Measurements from ENCODE around the gene HSDL1.

HSDL1 gene

DNA sequence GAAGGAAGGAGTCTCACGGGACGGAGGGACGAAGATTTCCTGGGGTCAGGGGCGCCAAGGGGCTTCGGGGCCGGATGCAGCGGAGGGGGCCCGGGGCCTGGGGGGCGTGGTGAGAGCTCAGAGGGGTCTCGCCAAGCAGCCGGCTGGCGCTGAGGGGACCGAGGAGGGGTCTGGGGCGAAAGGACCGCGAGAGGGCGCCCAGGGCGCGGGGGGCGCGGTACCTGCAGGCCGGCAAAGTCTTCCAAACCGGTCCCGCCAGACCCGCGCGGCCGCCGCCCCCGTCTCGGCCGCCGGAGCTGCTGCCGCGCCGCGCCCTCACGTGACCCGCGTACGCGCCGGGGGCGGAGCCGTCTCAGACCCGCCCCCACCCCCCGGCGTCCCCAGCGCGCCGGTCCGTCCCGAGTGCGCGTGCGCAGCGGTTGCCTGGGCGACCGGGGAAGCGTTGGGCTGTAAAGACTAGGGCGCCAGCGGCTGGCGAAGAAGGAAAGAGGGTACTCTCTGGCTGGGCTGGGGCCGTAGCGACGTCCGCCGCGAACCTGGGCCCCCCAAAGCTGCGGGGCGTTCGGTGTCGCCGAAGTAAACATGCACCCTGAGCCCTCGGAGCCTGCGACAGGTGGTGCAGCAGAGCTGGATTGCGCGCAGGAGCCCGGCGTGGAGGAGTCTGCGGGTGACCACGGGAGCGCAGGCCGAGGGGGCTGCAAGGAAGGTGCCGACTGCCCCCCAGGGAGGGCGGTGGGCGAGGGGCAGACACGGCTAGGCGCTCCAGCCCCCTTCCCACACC, at the start of gene HSDL1, which contains the start of gene DNAAF1:
Gene HSDL1 (minus strand): TSS at position 319 of the 781 bp plus-strand sequence. CDS start 13,856 bp downstream, outside the sequence.
Gene DNAAF1 (plus strand): TSS at position 450 of the 781 bp plus-strand sequence. CDS start 133 bp downstream, at position 583.
- in situ Hi-C loops (cut with MboI; ENCODE audit: low sequenced_read_pairs) = no loop called here

DNA sequence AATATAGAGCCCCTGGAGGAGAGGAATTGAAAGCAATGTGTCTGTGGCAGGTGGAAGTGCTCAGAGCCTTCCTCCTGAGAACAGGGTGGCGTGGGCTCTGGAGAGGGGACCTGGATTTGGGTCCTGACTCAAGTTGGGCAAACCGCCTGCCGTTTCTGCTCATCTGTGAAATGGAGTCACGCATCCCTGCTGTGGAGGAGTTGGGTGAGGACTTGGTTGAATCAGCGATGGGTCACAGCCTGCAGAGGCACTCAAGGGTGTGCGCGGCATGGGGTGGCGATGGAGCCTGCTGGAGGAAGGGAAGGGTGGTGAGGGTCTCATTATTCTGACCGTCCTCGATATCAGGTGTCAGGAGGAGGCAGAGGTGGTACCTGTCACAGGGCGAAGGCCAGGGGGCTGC, 49.0 kb upstream of the HSDL1 start:
- in situ Hi-C loops (cut with MboI; ENCODE audit: low sequenced_read_pairs) = no loop called here

GRCh38 chr16:84193480-84193879, 48.5 kb upstream of the HSDL1 start:
- in situ Hi-C loops (cut with MboI; ENCODE audit: low sequenced_read_pairs) = no loop called here

- in situ Hi-C loops (cut with MboI; ENCODE audit: low sequenced_read_pairs) = no loop called here
Measured at GRCh38 chr16:84191466-84191865, 46.5 kb upstream of the HSDL1 start.

GRCh38 chr16:84190731-84191388, 45.9 kb upstream of the HSDL1 start, which contains the start of gene ADAD2:
Gene ADAD2 (plus strand): TSS chr16:84191157. CDS start chr16:84191231, 74 bp downstream.
- in situ Hi-C loops (cut with MboI; ENCODE audit: low sequenced_read_pairs) = no loop called here

DNA sequence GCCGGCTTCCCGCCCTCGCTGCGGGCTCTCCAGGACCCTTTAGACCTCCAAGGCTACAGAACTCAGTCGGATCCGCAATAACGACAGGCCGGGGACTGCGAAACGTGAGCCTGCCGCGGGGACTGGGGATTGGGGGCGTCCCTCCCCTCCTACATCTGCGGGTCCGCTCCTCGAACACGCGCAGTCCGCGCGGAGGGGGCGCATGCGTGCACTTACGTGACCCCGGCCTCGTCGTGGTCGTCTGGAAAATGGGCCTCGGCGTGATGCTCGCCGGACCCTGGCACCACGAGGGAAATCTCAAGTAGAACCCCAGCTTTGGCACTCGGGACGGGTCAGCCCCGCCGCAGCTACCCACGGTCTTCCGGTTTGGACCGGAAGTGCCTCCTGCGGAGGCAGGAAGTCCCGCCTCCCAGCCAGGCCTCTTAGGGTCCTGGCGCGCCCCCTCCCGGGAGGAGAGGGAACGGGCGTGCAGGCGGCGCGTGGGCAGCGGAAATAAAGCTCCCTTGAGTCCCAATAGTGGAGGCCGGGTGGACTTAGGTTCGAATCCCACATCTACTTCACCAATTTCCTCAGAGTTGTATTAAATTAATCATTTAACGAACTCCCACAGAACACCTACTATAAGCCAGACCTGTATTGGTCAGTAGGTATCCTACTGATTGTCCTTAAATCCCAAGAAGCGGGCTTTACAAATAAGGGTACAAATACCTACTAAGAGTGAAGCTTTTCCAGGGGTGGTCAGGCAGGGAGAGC, 41.9 kb upstream of the HSDL1 start, which contains the start of gene TAF1C:
Gene TAF1C (minus strand): TSS at position 373 of the 753 bp plus-strand sequence. CDS start 2,069 bp downstream, outside the sequence.
- in situ Hi-C loops (cut with MboI; ENCODE audit: low sequenced_read_pairs) = no loop called here

GRCh38 chr16:84184775-84185174, 39.8 kb upstream of the HSDL1 start:
- in situ Hi-C loops (cut with MboI; ENCODE audit: low sequenced_read_pairs) = no loop called here

GRCh38 chr16:84183911-84184591, 39.1 kb upstream of the HSDL1 start:
- in situ Hi-C loops (cut with MboI; ENCODE audit: low sequenced_read_pairs) = no loop called here

- in situ Hi-C loops (cut with MboI; ENCODE audit: low sequenced_read_pairs) = no loop called here
Measured at GRCh38 chr16:84183572-84183875, 38.5 kb upstream of the HSDL1 start.

- in situ Hi-C loops (cut with MboI; ENCODE audit: low sequenced_read_pairs) = no loop called here
Measured at GRCh38 chr16:84182680-84183571, 37.9 kb upstream of the HSDL1 start.

DNA sequence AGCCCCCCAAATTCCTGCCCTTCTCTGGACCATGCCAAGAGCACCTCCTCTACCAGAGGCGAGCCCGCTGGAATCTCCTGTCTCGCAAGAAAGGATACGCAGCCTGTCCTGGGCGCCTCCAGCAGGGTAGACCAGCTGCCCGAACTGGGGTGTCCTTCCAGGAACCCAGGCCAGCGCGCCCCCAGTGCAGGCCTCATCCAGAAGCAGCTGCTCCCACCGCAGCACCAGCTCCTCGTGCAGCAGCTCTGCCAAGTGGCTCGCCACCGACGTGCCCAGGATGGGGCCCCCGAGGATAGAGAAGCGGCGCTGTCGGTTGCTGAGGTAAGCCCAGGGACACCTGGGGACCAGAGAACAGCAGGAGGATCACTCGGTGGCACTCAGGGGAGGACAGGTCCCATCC, 37.1 kb upstream of the HSDL1 start:
- in situ Hi-C loops (cut with MboI; ENCODE audit: low sequenced_read_pairs) = no loop called here

DNA sequence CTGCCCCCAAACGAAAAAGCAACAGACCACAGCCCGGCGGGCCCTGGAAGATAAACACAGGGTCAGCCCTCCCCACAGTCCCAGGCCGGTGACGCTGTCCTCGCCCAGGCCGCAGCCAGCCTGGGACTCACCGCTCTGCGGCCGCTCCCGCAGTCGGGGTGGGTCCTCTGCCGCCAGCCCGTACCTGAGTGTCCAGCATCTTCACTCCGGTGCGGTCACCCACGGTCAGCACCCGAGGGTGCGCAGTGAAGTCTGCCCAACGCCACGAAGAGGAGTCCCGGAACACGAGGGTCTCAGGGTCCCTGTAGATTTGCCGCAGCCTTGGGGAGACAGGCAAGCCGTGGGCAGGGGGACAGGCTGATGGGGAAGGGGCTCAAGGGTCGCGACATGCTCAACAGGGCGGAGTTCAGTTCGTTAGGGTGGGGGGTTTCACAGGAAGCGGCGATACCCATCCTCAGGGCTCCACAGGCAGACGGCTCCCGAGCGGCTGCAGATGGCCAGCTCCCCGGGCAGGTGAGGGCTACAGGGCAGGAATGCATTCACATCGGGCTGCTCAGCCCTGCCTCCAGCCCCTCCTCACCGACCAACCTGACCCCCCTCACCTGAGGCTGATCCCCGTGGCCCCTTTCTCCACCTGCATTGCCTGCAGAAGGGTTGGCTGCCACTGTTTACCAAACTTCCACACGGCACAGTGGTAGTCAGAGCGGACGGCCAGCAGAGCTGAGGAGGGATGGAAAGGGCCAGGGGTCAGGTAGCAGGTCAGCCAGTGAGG, 36.4 kb upstream of the HSDL1 start:
- in situ Hi-C loops (cut with MboI; ENCODE audit: low sequenced_read_pairs) = no loop called here

GRCh38 chr16:84180519-84181140, 35.7 kb upstream of the HSDL1 start:
- in situ Hi-C loops (cut with MboI; ENCODE audit: low sequenced_read_pairs) = no loop called here

DNA sequence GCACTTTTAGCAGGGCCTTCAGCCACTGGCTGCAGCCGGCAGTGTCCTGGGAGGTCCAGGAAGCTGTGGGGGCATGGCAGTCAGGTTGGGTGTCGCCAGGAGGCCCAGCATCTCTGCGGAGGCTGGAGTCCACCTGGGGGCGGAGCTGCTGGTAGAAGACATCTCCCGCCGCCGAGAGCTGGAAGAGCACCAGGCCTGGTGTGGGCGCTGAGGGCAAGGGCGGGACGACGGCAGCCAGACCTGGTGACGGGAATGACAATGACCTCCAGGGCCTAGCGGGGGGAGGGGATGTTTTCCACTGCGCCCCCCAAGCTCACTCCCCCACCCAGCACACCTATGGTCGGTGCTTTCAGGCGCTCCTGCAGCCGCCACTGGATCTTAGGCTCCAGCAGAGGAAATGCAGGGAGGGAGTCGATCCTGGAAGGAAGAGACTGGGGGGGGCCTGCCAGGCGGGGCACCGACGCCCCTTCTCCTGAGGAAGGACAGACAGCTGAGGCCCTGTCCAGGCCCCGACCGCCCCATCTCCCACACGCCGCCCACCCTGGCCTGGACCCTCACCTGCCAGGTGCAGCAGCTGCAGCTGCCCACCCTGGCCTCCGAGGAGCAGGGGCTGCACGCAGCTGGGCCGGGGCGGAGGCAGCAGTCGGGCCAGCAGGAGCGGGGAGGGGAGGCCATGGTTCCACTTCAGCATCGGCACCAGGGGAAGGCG, 34.8 kb upstream of the HSDL1 start:
- in situ Hi-C loops (cut with MboI; ENCODE audit: low sequenced_read_pairs) = no loop called here

DNA sequence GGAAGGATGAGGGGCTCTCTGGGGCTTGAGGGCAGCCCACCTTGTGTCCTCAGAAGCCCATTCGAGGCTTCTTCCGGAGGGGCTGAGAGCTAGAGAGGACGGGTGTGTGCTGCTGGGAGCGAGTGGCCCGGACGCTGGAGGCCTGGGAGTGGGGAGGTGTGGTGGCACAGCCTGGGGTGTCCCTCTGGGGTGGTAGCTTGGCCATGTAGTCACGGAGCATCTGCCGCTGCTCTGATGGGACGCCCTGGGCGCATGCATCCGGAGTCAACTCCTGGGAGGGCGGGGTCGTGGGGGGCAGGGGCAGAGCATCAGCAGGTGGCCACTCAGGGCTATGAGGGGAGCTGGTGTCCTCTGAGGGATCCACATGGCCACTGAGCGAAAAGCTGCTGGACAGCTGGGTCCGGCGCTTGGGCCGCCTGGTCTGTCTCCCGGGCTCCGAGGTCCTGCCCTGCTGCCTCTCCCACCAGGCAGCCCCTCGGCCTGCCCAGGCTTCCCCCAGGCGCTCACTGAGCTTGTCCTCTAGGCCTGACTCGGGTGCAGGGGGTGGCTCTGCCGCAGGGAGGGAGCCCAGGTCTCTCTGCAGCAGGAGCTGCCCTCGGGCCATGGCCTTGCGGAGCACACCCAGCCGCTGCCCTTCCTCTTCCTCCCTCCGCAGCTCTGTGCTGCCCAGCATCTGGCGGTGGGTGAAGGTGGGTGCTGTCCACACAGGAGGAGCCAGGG, 34.1 kb upstream of the HSDL1 start:
- in situ Hi-C loops (cut with MboI; ENCODE audit: low sequenced_read_pairs) = no loop called here

- in situ Hi-C loops (cut with MboI; ENCODE audit: low sequenced_read_pairs) = no loop called here
Measured at GRCh38 chr16:84178146-84178765, 33.3 kb upstream of the HSDL1 start.

DNA sequence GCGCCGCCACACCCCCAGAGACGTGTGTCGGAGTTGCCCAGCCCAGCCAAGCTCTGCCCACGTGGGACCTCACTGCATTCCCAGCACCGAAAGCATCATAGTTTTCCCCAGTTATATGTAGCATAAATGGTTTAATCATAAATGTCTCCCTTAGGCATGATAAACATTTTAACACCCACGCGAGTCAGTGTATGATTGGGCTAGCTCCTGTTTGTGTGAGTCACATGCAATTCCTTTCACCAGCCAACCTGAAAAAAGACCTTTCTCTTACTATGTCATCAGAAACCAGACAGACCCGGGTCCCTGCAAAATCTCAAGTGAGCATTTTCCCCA, 32.7 kb upstream of the HSDL1 start:
- in situ Hi-C loops (cut with MboI; ENCODE audit: low sequenced_read_pairs) = no loop called here
